DOHH2 (cell line): Measurements from ENCODE around the gene LCN10.

ENCODE experiments used
- H3F3A ChIP-seq: fragments of 200-600 bp; sonication (generic), shearing (Covaris generic); 2 replicates; pipeline ENCODE4 v1.6.0; 2016; ENCODE audit warnings: antibody characterized with exemption, mild to moderate bottlenecking; ENCODE audit not compliant: control insufficient read depth, insufficient read depth
- H3K27ac ChIP-seq: fragments of 200-600 bp; sonication (generic); 2 replicates; pipeline ENCODE4 v1.5.1; 2014; ENCODE audit warnings: low read depth, mild to moderate bottlenecking, low read length, moderate library complexity
- H3K27me3 ChIP-seq: fragments of 200-600 bp; sonication (generic); 2 replicates; pipeline ENCODE4 v1.6.1; 2014; ENCODE audit warnings: mild to moderate bottlenecking, low read length, mixed read lengths; ENCODE audit not compliant: control insufficient read depth
- H3K36me3 ChIP-seq: fragments of 200-600 bp; sonication (generic); 2 replicates; pipeline ENCODE4 v1.6.1; 2014; ENCODE audit warnings: mild to moderate bottlenecking, low read length, moderate library complexity, mixed read lengths; ENCODE audit not compliant: control insufficient read depth
- H3K4me1 ChIP-seq: fragments of 200-600 bp; sonication (generic); 2 replicates; pipeline ENCODE4 v1.6.1; 2014; ENCODE audit warnings: mild to moderate bottlenecking, low read length, mixed read lengths; ENCODE audit not compliant: control insufficient read depth
- H3K4me2 ChIP-seq: fragments of 200-600 bp; sonication (generic); 2 replicates; pipeline ENCODE4 v1.6.0; 2014; ENCODE audit warnings: mild to moderate bottlenecking, low read length, moderate library complexity
- H3K4me3 ChIP-seq: fragments of 200-600 bp; sonication (generic); 2 replicates; pipeline ENCODE4 v1.5.1; 2014; ENCODE audit warnings: mild to moderate bottlenecking, low read length, mixed read lengths
- H3K79me2 ChIP-seq: fragments of 200-600 bp; sonication (generic); 2 replicates; pipeline ENCODE4 v1.6.1; 2014; ENCODE audit warnings: mild to moderate bottlenecking, low read length, mixed read lengths; ENCODE audit not compliant: control insufficient read depth
- H3K9me2 ChIP-seq: fragments of 200-600 bp; sonication (generic); replicated peaks from 2 replicates; pipeline ENCODE4 v1.6.1; 2014; ENCODE audit warnings: mild to moderate bottlenecking, low read length, mixed read lengths; ENCODE audit not compliant: control insufficient read depth
- H3K9me3 ChIP-seq: fragments of 200-600 bp; sonication (generic); 2 replicates; pipeline ENCODE4 v1.6.1; 2014; ENCODE audit warnings: antibody characterized with exemption, low read length, mixed read lengths; ENCODE audit not compliant: control insufficient read depth, insufficient read depth
- H4K20me1 ChIP-seq: fragments of 200-600 bp; sonication (generic); 2 replicates; pipeline ENCODE4 v1.6.0; 2014; ENCODE audit warnings: low read depth, mild to moderate bottlenecking, antibody characterized with exemption, low read length, moderate library complexity; ENCODE audit not compliant: control insufficient read depth, insufficient read depth
- EZH2phosphoT487 ChIP-seq: fragments of 200-600 bp; sonication (generic); IDR thresholded peaks from 2 replicates; pipeline ENCODE4 v1.6.1; 2017; ENCODE audit warnings: borderline replicate concordance, mild to moderate bottlenecking, antibody characterized with exemption, low read length, moderate library complexity, mixed read lengths
- TF ChIP-seq, protein P1 (sequence below): fragments of 200-600 bp; sonication (generic); IDR thresholded peaks from one replicate; pipeline ENCODE4 v1.5.1; 2014; ENCODE audit warnings: antibody characterized with exemption, mild to moderate bottlenecking, low read depth, low read length; ENCODE audit not compliant: poor library complexity, severe bottlenecking

The LCN10 gene

DNA sequence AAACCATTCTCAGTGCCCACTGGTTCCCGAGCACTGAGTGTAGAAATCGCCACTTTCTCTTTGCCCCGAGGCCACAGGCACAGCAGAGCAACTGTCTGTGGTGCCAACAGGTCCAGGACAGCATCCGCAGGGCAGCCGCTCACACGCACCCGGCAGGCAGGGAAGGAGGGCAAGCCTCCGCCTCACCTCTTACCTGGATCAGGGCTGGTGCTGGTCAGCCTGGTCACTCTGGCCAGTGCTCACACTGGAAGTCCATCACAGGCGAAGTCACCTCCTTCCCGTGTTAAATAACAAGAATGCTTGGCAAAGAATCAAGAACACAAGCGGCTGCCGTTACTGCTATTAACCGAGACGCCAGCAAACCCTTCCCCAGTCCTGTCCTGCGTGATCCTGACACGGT is 16.6 kb downstream of the LCN10 start:
- Histone ChIP-seq H3K4me1 (peaks cover 32% of the 10 kb centered on the region), H3K9me2 (no peaks in the 10 kb centered on the region), H3K79me2 (peaks cover 60% of the 10 kb centered on the region), H4K20me1 (peaks cover 24% of the 10 kb centered on the region), H3K27ac (peak overlapping the region; percentile 79; the same call in 1 of the 2 replicates), H3K4me3 (peak overlapping the region; percentile 97), H3K36me3 (peaks cover 66% of the 10 kb centered on the region), H3K27me3 (no peaks in the 10 kb centered on the region), H3K9me3 (no peaks in the 10 kb centered on the region), H3F3A (peaks cover 51% of the 10 kb centered on the region), H3K4me2 (peak overlapping the region; percentile 83)
- TF ChIP-seq EZH2phosphoT487 = no peak
- TF ChIP-seq, protein P1, sequence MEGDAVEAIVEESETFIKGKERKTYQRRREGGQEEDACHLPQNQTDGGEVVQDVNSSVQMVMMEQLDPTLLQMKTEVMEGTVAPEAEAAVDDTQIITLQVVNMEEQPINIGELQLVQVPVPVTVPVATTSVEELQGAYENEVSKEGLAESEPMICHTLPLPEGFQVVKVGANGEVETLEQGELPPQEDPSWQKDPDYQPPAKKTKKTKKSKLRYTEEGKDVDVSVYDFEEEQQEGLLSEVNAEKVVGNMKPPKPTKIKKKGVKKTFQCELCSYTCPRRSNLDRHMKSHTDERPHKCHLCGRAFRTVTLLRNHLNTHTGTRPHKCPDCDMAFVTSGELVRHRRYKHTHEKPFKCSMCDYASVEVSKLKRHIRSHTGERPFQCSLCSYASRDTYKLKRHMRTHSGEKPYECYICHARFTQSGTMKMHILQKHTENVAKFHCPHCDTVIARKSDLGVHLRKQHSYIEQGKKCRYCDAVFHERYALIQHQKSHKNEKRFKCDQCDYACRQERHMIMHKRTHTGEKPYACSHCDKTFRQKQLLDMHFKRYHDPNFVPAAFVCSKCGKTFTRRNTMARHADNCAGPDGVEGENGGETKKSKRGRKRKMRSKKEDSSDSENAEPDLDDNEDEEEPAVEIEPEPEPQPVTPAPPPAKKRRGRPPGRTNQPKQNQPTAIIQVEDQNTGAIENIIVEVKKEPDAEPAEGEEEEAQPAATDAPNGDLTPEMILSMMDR = no peak

DNA sequence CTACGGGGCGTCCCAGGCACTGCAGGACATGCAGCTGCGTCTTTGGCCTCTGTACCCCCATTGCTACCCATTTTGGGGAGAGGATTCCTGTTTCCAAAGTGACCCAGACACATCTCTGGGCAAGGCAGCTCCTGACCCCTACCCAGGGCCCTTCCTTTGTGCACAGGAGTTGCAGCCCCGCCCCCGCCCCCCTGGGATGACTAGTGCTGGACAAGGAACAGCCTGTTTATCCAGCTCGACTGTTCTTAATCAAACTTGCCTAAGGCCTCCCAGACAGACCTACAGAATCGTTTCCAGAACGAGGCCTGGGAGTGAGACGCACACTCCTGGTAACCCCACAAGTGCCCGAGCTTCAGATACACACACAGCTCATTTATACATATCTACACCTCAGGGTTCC is 17.1 kb downstream of the LCN10 start:
- peak overlapping the region; percentile 97 for H3K4me3 ChIP-seq
- H4K20me1 ChIP-seq = peaks cover 24% of the 10 kb centered on the region
- no peaks in the 10 kb centered on the region for H3K9me2 ChIP-seq
- peaks cover 52% of the 10 kb centered on the region for H3F3A ChIP-seq
- H3K79me2 ChIP-seq = peaks cover 55% of the 10 kb centered on the region
- no peaks in the 10 kb centered on the region for H3K9me3 ChIP-seq
- H3K27ac ChIP-seq = no peak overlapping the region
- peaks cover 32% of the 10 kb centered on the region for H3K4me1 ChIP-seq
- no peaks in the 10 kb centered on the region for H3K27me3 ChIP-seq
- H3K4me2 ChIP-seq = peak overlapping the region; percentile 83
- TF ChIP-seq, protein P1 = no peak
- no peak for TF ChIP-seq EZH2phosphoT487
- H3K36me3 ChIP-seq = peaks cover 64% of the 10 kb centered on the region

DNA sequence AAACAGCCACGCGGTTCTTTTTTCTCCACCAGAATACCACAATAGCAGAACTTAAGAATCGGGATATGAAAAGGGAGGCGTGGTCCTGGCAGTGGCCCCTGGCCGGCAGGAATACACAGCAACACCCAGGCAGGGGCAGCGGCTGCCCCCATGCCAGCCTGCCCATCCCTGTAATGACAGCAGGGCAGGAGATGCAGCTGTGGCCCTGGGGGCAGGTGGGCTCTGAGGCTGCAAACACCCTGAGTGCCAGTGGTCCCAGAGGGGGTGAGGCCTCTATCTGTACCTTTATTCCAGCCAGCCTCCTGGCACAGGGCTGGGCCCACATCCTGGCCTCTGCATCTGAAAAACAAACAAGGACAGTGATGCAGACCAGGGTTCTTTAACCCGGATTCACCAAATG is 18.0 kb downstream of the LCN10 start:
- H3F3A ChIP-seq = peaks cover 54% of the 10 kb centered on the region
- H3K36me3 ChIP-seq = peaks cover 63% of the 10 kb centered on the region
- peaks cover 47% of the 10 kb centered on the region for H3K79me2 ChIP-seq
- peaks cover 24% of the 10 kb centered on the region for H4K20me1 ChIP-seq
- no peak overlapping the region for H3K4me3 ChIP-seq
- TF ChIP-seq EZH2phosphoT487 = no peak
- TF ChIP-seq, protein P1 = no peak
- no peaks in the 10 kb centered on the region for H3K9me3 ChIP-seq
- H3K27me3 ChIP-seq = no peaks in the 10 kb centered on the region
- no peak overlapping the region for H3K27ac ChIP-seq
- H3K4me2 ChIP-seq = no peak overlapping the region
- H3K9me2 ChIP-seq = no peaks in the 10 kb centered on the region
- H3K4me1 ChIP-seq = peaks cover 33% of the 10 kb centered on the region

DNA sequence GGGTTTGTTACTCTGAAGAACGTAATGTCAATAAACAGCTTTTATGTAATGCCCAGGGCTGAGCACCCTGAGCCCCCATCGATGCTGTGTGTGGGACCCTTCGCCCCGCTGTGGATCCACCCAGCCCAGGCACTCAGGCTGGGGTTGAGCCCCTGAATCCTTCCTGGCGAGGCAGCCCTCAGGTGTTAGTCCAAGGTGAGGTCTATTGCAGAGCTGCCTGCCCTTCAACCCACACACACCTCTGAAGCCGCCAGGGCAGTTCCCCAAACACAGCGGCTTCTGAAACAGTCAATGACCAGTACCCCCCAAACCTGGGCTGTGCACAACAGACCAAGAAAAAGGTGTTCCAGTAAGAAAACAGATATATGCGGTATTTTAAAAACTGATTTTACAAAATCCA is 18.8 kb downstream of the LCN10 start:
- Histone ChIP-seq H4K20me1 (peaks cover 24% of the 10 kb centered on the region), H3K4me2 (no peak overlapping the region)

More for the DNA sequence above, 18.8 kb downstream of the LCN10 start:
- H3K79me2 ChIP-seq = peaks cover 39% of the 10 kb centered on the region
- H3K36me3 ChIP-seq = peaks cover 63% of the 10 kb centered on the region
- no peaks in the 10 kb centered on the region for H3K27me3 ChIP-seq
- no peaks in the 10 kb centered on the region for H3K9me3 ChIP-seq
- H3K4me3 ChIP-seq = no peak overlapping the region
- peaks cover 33% of the 10 kb centered on the region for H3K4me1 ChIP-seq
- no peaks in the 10 kb centered on the region for H3K9me2 ChIP-seq
- H3K27ac ChIP-seq = no peak overlapping the region
- peaks cover 54% of the 10 kb centered on the region for H3F3A ChIP-seq
- TF ChIP-seq, protein P1 = no peak
- TF ChIP-seq EZH2phosphoT487 = no peak
